Left renal pelvis (tissue), 4 donors: ENCODE data around the gene LBH. TPM values are rescaled to one million over a fixed set of nuclear protein-coding genes. Genes with fewer than 3 reads are reported as not detected.

Experiments
- DNase-seq, 4 donors: peaks; one replicate each; pipeline ENCODE4 v3.0.0-alpha.2; 2013; ENCODE audit warnings: low read depth in 4 of 4, low spot score in 3 of 4
- polyA plus RNA-seq, 4 donors: library from polyadenylated mRNA; unstranded; fragments of 120-200 nt; gene quantifications; one replicate each; pipeline ENCODE4 v1.2.1, GENCODE V29; 2013; ENCODE audit not compliant: insufficient read length in 4 of 4

The LBH gene
- polyA plus RNA-seq, 4 donors = 64.6 to 117 (median 104) TPM

GRCh38 chr2:30270166-30270565 is 38.8 kb downstream of the LBH start:
- no peak for DNase-seq

- no peak for DNase-seq
Measured at GRCh38 chr2:30271301-30271700, 40.0 kb downstream of the LBH start.

GRCh38 chr2:30272286-30272685 is 41.0 kb downstream of the LBH start:
- DNase-seq = no peak

DNA sequence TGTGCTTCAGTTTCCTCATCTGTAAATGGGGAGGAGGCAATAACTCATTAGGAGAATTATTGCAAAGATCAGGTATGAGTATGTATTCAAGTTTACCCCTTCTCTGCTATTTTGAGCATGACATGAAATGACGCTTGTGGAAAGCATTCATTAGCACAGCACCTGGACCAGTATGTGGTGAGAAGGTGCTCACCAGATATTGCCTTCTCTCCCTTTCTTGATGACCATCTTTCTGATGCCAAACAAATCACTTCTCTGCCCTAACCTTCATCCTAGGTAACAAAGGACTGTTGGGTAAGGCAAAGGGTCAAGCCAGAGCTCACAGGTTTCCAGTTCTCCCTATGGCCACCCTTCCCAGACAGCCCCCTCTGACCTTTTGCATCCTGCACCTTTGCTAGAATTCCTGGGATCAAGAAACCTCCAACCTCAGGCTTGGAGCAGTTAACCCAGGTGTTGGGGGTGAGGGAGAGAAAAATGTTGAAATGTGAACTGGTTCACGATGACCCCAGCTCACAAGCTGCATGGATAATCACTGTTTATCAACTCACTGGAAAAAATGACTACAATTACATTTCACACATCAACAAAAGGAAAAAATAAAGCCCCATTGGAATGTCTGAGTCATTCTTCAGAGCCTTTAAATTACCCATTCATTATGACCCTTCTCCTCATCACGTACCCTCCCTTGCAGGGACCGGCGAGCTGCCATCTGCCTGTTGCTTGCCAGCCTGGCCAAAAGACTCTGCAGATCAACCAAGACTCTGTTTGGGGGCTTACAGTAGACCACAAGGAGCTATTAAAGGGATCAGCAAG is 41.6 kb downstream of the LBH start:
- no peak for DNase-seq

- no peak for DNase-seq
Measured at GRCh38 chr2:30273574-30273929, 42.2 kb downstream of the LBH start.

DNA sequence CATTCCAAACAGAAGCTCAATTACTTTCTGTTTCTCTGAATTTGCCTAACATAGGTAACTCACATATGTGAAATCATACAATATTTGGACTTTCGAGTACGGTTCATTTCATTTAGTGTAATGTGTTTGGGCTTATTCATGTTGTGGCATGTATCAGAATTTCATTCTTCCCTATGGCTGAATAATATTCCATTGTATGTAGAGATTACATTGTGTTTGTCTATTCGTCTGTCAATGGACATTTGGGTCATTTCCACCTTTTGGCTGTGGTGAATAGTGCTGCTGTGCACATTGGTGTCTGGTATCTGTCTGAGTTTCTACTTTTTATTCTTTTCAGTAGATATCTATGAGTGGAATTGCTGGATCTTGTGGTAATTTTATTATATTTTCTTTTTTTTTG is 43.9 kb downstream of the LBH start:
- no peak for DNase-seq

- no peak for DNase-seq
Measured at GRCh38 chr2:30276455-30276911, 45.1 kb downstream of the LBH start.

GRCh38 chr2:30277582-30277981 is 46.2 kb downstream of the LBH start:
- DNase-seq = no peak

- no peak for DNase-seq
Measured at GRCh38 chr2:30278419-30278818, 47.1 kb downstream of the LBH start.

- DNase-seq = no peak
Measured at GRCh38 chr2:30280596-30281434, 49.5 kb downstream of the LBH start.

DNA sequence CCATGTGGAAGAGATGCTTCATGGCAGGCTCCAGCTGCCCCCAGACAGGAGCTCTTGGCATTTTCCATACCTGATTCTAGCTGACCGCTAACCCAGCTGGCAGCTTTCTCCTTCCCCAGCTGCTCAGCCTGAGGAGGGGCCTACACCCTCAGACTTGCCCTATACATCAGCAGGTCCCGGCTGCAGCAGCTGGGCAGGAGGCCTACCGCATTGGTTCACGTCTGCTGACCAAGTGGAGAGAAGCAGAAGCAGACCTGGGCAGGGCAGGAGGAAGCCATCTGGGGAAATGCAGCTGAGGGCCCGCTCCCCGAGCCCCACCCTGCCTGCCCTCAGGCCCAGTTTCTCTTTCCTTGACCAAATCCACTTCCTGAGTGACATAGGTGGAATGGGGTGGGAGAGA is 50.7 kb downstream of the LBH start:
- DNase-seq = no peak

GRCh38 chr2:30282721-30283120 is 51.4 kb downstream of the LBH start:
- no peak for DNase-seq

- DNase-seq = no peak
Measured at GRCh38 chr2:30283931-30284565, 52.7 kb downstream of the LBH start.

- no peak for DNase-seq
Measured at GRCh38 chr2:30285758-30286157, 54.4 kb downstream of the LBH start.

DNA sequence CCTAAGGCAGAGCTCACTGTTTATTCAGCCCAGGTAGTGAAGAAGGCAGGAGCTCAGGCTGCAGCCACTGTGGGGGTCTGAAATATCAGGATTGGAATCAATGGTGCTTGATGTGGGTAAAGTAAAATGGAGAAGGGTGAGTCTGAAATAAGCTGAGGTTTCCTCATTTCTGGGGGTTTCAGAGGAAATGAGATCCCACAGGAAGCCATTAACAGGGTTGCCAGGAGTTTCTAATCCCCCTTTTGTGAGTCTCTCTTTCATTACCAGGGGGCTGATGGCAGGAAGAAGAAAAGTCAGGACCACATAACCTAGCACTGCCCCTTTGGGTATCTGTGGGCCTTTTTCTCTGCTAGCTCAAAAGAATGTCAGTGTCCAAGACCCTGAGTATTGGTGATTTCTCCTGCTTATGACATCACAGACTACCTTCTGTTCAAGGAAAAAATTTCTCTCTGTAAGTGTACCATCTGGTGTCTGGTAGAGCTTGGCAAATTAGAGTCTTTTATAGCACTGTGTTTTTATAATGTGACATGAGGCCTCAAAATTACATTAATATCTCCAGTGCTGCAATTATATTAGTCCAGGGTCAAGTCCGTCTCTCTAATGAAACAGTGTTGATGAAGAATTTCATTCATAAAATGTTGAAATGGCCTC is 56.0 kb downstream of the LBH start:
- DNase-seq = no peak

GRCh38 chr2:30287857-30288513 is 56.7 kb downstream of the LBH start:
- DNase-seq = no peak

GRCh38 chr2:30288561-30288960 is 57.2 kb downstream of the LBH start:
- DNase-seq = no peak

DNA sequence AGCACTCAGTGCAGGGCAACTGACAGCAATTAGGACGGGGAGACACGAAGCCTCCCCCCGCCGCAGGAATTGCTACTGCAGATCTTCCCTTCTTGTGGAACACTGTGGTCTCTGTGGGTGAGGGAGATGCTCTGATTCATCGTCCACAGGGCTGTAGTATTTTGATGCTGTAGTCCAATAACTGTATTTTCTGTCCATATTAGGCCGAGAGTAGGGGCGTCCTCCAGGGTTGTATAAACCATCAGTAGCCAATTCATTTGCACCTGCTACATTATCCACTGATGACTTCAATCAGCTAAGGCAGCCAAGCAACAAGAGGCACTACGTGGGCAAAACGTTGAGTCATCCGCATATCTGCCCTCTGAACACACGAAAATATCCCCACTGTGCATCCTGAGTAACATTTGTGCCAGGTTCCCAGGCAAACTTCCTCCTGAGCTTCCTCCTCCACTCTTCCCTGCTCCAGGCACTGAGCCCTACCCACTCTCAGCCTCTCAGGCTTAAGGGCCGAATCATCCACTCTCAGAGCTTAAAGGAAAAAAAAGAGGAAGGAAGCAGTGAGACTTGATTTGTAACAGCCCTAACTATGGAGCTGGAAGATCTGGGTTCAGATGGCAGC is 62.1 kb downstream of the LBH start:
- no peak for DNase-seq

DNA sequence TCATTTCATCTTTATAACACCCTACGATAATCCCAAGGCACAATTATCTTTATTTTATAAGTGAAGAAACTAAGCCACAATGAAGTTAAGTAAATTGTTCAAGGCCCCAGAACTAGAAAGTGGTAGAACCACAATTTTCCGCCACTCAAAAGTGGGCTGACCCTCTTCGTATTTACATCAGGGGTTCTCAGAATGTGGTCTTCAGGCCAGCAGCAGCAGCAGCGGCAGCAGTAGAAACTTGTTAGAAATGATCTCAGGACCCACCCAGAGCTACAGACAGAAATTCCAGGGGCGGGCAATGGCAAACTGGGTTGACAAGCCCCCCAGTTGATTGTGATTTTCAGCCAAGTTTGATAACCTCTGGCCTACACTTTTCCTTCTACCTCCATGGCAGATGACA is 62.8 kb downstream of the LBH start:
- no peak for DNase-seq

DNA sequence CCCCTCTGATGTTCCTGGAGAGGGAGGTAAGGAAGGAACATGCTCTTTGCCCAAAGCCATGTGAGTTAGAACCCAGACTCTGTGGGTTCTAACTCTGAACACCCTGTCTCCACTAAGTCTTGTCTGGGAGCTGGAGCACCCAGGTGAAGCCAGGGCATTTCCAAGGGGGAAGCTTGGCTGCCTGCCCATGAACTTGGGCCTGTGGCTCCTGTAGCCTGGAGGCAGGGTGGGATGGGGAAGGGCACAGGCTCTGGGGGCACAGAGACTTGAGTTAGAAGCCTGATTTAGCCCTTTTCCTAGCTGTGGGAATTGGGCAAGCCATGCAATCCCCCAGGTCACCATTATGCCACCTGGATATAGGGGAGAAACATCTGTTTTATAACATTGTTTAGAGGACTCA is 65.2 kb downstream of the LBH start:
- no peak for DNase-seq
